ENCODE data around the gene MLXIP.

- no peak for TF ChIP-seq CTCF (IDR thresholded peaks at IDR 0.05; ENCODE audit: extremely low read depth in 1 of 2, insufficient read depth in 1 of 2, low read depth in 1 of 2, low read length in 2 of 2)
- no peak for TF ChIP-seq EZH2 (IDR thresholded peaks at IDR 0.05; ENCODE audit: borderline replicate concordance, low read depth, low read length, severe bottlenecking)
Measured at GRCh38 chr12:122125452-122126341, 47.1 kb downstream of the MLXIP start.

All from endothelial cell of umbilical vein (primary cell).